ENCODE results near the gene PAOX. TPM values are rescaled to one million over a fixed set of nuclear protein-coding genes. Genes with fewer than 3 reads are reported as not detected.

PAOX gene
- total and polyA plus RNA-seq, 2 of the 4 experiments (the other 2 are of a cell fraction), result 3.8 to 4.5 TPM

DNA sequence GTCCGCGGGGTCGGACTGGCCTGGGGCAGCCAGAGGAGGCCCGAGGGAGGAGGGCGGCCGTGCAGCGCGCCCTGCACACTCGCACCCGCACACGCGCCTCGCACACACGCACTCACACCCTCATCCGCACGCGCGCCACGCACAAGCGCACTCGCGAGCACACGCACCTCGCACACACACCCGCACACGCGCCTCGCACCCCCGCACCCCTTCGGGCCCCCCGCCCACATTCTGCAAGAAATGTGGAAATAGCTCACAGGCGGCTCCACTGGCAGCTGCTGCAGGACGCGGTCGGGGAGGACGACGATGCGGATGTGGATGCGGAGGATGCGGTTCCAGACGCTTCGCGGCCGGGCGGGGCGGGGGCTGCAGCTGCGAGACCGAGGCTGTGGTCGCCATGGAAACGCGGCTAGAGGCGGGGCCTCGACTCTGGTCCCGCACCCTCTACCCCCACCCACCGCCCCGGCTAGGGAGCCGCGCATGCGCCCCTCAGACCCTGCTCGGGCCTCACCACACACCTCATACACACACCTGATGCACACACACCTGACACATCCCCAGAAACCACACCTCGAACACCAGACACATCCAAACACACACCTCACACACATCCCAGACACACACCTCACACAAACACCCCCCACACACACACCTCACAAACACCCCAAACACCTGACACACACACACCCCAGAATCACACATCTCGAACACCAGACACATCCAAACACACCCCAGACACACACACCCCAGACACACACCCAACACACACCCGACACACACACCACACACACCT lies 42.3 kb upstream of the PAOX start, which contains the start of gene CALY:
TSS of gene CALY (minus strand) at position 320 of the 793 bp plus-strand sequence. CDS start 7,907 bp downstream, outside the sequence.
- Histone ChIP-seq H3K4me1 (ENCODE audit: control insufficient read depth, insufficient read depth, low read length) (peaks cover 3% of the 10 kb centered on the region; the same call in 1 of the 2 replicates), H4K20me1 (ENCODE audit: insufficient read depth, low read length) (no peaks in the 10 kb centered on the region), H3K36me3 (ENCODE audit: control insufficient read depth, insufficient read depth, low read length) (no peaks in the 10 kb centered on the region), H3K4ac (ENCODE audit: low read depth, low read length) (no peak within 1 kb of the TSS), H2BK20ac (ENCODE audit: low read depth, low read length) (no peak within 1 kb of the TSS), H4K91ac (ENCODE audit: insufficient read depth, low read depth, low read length) (no peak within 1 kb of the TSS), H3K56ac (ENCODE audit: extremely low read depth, insufficient read depth, low read length) (no peak within 1 kb of the TSS), H3K27me3 (ENCODE audit: control insufficient read depth, insufficient read depth, low read length) (peaks cover 51% of the 10 kb centered on the region), H3K4me2 (ENCODE audit: low read depth, low read length) (peak within 1 kb of the TSS; percentile 65), H3K9ac (ENCODE audit: low read depth, low read length) (no peak within 1 kb of the TSS), H2BK120ac (ENCODE audit: low read depth, low read length) (no peak within 1 kb of the TSS), H2AFZ (replicated peaks; ENCODE audit: low read length, poor library complexity) (peak within 1 kb of the TSS; percentile 86), H3K79me1 (ENCODE audit: low read depth in 1 of 2, low read length in 2 of 2) (no peaks in the 10 kb centered on the region), H3K14ac (replicated peaks; ENCODE audit: low read depth, low read length) (no peak within 1 kb of the TSS), H2AK5ac (ENCODE audit: low read depth, low read length) (no peak within 1 kb of the TSS), H4K8ac (ENCODE audit: low read depth in 2 of 2, low read length in 2 of 2) (no peak within 1 kb of the TSS), H4K5ac (ENCODE audit: low read depth, low read length) (no peak within 1 kb of the TSS), H3K18ac (ENCODE audit: low read depth, low read length) (no peak within 1 kb of the TSS), H3K27ac (ENCODE audit: insufficient read depth, low read length) (no peak within 1 kb of the TSS), H2BK15ac (ENCODE audit: low read depth, low read length) (no peak within 1 kb of the TSS), H3K4me3 (ENCODE audit: insufficient read depth, low read depth, low read length) (peak within 1 kb of the TSS; percentile 38), H2BK5ac (ENCODE audit: low read depth, low read length, poor library complexity, severe bottlenecking) (peak within 1 kb of the TSS; percentile 67), H3K23ac (ENCODE audit: low read depth, low read length) (no peak within 1 kb of the TSS), H2AK9ac (replicated peaks; ENCODE audit: low read depth, low read length, poor library complexity) (peak within 1 kb of the TSS; percentile 72), H3K9me1 (ENCODE audit: insufficient read depth, low read length) (no peaks in the 10 kb centered on the region), H3K9me3 (ENCODE audit: control insufficient read depth, insufficient read depth, low read length) (no peaks in the 10 kb centered on the region; the same call in 1 of the 2 replicates)
- no TSS peak for BruUV-seq (replicated peaks)
- ChIA-PET POLR2A (ENCODE audit: unreplicated experiment) (no interaction called here), CTCF (no interaction called here)
- in situ Hi-C loops (cut with MboI; ENCODE audit: low sequenced_read_pairs), result no loop called here
- TF ChIP-seq, protein P1, sequence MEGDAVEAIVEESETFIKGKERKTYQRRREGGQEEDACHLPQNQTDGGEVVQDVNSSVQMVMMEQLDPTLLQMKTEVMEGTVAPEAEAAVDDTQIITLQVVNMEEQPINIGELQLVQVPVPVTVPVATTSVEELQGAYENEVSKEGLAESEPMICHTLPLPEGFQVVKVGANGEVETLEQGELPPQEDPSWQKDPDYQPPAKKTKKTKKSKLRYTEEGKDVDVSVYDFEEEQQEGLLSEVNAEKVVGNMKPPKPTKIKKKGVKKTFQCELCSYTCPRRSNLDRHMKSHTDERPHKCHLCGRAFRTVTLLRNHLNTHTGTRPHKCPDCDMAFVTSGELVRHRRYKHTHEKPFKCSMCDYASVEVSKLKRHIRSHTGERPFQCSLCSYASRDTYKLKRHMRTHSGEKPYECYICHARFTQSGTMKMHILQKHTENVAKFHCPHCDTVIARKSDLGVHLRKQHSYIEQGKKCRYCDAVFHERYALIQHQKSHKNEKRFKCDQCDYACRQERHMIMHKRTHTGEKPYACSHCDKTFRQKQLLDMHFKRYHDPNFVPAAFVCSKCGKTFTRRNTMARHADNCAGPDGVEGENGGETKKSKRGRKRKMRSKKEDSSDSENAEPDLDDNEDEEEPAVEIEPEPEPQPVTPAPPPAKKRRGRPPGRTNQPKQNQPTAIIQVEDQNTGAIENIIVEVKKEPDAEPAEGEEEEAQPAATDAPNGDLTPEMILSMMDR (conservative IDR thresholded peaks at IDR 0.05; ENCODE audit: low read depth, low read length), result no peak
- no peak for TF ChIP-seq BHLHE40 (IDR thresholded peaks at IDR 0.05; ENCODE audit: low read depth, low read length)
- no peak for TF ChIP-seq NFE2L2 (IDR thresholded peaks at IDR 0.05; ENCODE audit: low read depth, low read length)
- TF ChIP-seq, protein P2, sequence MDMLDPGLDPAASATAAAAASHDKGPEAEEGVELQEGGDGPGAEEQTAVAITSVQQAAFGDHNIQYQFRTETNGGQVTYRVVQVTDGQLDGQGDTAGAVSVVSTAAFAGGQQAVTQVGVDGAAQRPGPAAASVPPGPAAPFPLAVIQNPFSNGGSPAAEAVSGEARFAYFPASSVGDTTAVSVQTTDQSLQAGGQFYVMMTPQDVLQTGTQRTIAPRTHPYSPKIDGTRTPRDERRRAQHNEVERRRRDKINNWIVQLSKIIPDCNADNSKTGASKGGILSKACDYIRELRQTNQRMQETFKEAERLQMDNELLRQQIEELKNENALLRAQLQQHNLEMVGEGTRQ (IDR thresholded peaks at IDR 0.05; ENCODE audit: low read depth, low read length), result no peak
- TF ChIP-seq RCOR1 (IDR thresholded peaks at IDR 0.05; ENCODE audit: insufficient replicate concordance, low read length), result no peak
- TF ChIP-seq POLR2A (IDR thresholded peaks at IDR 0.05; ENCODE audit: low read depth, low read length), result no peak
- TF ChIP-seq, protein P3, sequence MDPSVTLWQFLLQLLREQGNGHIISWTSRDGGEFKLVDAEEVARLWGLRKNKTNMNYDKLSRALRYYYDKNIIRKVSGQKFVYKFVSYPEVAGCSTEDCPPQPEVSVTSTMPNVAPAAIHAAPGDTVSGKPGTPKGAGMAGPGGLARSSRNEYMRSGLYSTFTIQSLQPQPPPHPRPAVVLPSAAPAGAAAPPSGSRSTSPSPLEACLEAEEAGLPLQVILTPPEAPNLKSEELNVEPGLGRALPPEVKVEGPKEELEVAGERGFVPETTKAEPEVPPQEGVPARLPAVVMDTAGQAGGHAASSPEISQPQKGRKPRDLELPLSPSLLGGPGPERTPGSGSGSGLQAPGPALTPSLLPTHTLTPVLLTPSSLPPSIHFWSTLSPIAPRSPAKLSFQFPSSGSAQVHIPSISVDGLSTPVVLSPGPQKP (IDR thresholded peaks at IDR 0.05; ENCODE audit: borderline replicate concordance, low read depth, low read length), result no peak
- no peak for TF ChIP-seq CHD1 (IDR thresholded peaks at IDR 0.05; ENCODE audit: low read depth, low read length)
- TF ChIP-seq MXI1 (IDR thresholded peaks at IDR 0.05; ENCODE audit: borderline replicate concordance, low read depth, low read length), result no peak
- TF ChIP-seq MAFK (IDR thresholded peaks at IDR 0.05; ENCODE audit: low read depth, low read length), result no peak
- 24% methylated on average over 28 of the region's 63 CpGs; no CpG with 5 or more reads in 1 of the 2 experiments for WGBS, 2 experiments (ENCODE audit: extremely low coverage in 2 of 2, insufficient read length in 1 of 2)
- no peak for ATAC-seq (ENCODE audit: low read depth)
- intact Hi-C loops (cut with micrococcal nuclease), result no loop called here
- dilution Hi-C loops (cut with HindIII; ENCODE audit: low sequenced_read_pairs, unreplicated experiment), result no loop called here
- no peak for DNase-seq
